Esophagus squamous epithelium (tissue), 4 donors: Measurements from ENCODE around the gene OIT3.

Source experiments
- CTCF ChIP-seq, 6 experiments: fragments of 450-650 bp in 4 of 6; fragments of 200-600 bp in 2 of 6; sonication (generic) in 2 of 6; IDR thresholded peaks; one replicate each; pipeline ENCODE4 v1.5.1; 2016 to 2019; ENCODE audit warnings: antibody characterized with exemption in 6 of 6, mild to moderate bottlenecking in 4 of 6, moderate library complexity in 4 of 6
- POLR2A ChIP-seq, 4 donors: fragments of 450-650 bp; IDR thresholded peaks; one replicate each; pipeline ENCODE4 v1.6.1; 2017; ENCODE audit warnings: antibody characterized with exemption in 4 of 4, mild to moderate bottlenecking in 4 of 4, moderate library complexity in 3 of 4

DNA sequence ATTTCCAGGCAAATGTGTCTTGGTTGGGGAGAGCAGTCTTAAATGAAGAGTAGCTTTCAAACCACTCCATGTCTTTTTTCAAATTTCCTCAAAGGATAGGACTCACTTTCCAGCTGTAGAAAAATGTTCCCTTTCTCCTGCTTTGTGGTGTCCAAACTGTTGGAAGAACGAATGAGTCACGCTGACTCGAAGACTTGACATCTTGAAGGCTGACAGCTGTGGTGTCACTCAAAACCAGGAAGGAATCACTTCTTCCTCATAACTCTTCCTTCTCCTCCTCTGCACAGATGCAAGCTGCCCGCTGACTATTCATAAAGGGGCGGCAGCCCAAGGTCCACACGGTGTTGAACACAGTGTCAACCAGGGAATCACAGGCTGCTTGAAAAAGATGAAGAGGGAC is 41.8 kb downstream of the OIT3 start:
- TF ChIP-seq CTCF (IDR thresholded peaks at IDR 0.05) = no peak
- TF ChIP-seq POLR2A (IDR thresholded peaks at IDR 0.05) = no peak
